Heart left ventricle (tissue), 16 donors: Measurements from ENCODE around the gene ITPR2. TPM values are rescaled to one million over a fixed set of nuclear protein-coding genes. Genes with fewer than 3 reads are reported as not detected.

Experiments
- ATAC-seq, 4 donors: fragments of 200-7000 bp; cut with Tn5 transposase; one replicate each; pipeline ENCODE4 v1.9.1; 2020 to 2022; ENCODE audit warnings: moderate library complexity in 4 of 4, mild to moderate bottlenecking in 3 of 4, moderate number of reproducible peaks in 1 of 4
- DNase-seq, 5 donors: peaks; one replicate each; pipeline ENCODE4 v3.0.0-alpha.2; 2020
- H3K27ac ChIP-seq, 12 donors: fragments of 200-600 bp; sonication (generic) in 4 of 12; one replicate each; pipeline versions ENCODE4 v1.5.0 to v1.8.0; 2016 to 2022; ENCODE audit warnings: mild to moderate bottlenecking in 2 of 12
- H3K27me3 ChIP-seq, 9 donors: fragments of 200-600 bp; sonication (generic) in 2 of 9; one replicate each; pipeline versions ENCODE4 v1.5.1 to v1.8.0; 2016 to 2022; ENCODE audit warnings: mild to moderate bottlenecking in 3 of 9
- H3K36me3 ChIP-seq, 9 donors: fragments of 200-600 bp; sonication (generic) in 2 of 9; one replicate each; pipeline versions ENCODE4 v1.5.0 to v1.8.0; 2018 to 2022; ENCODE audit warnings: mild to moderate bottlenecking in 2 of 9
- H3K4me1 ChIP-seq, 12 donors: fragments of 200-600 bp; sonication (generic) in 4 of 12; one replicate each; pipeline versions ENCODE4 v1.5.0 to v1.8.0; 2016 to 2022; ENCODE audit warnings: mild to moderate bottlenecking in 3 of 12
- H3K4me3 ChIP-seq, 12 donors: fragments of 200-600 bp; sonication (generic) in 4 of 12; one replicate each; pipeline versions ENCODE4 v1.5.0 to v1.8.0; 2017 to 2022; ENCODE audit warnings: mild to moderate bottlenecking in 9 of 12, moderate library complexity in 4 of 12
- H3K9me3 ChIP-seq, 12 donors: fragments of 200-600 bp; sonication (generic) in 4 of 12; one replicate each; pipeline versions ENCODE4 v1.5.0 to v1.8.0; 2016 to 2022; ENCODE audit warnings: mild to moderate bottlenecking in 1 of 12
- CTCF ChIP-seq, 12 donors: fragments of 200-600 bp; sonication (generic) in 4 of 12; IDR thresholded peaks; one replicate each; pipeline versions ENCODE4 v1.5.0 to v1.8.0; 2018 to 2022; ENCODE audit warnings: antibody characterized with exemption in 12 of 12, mild to moderate bottlenecking in 5 of 12
- POLR2A ChIP-seq, 2 donors: fragments of 450-650 bp; IDR thresholded peaks; one replicate each; pipeline ENCODE4 v1.6.1; 2017; ENCODE audit warnings: antibody characterized with exemption in 2 of 2, mild to moderate bottlenecking in 2 of 2, moderate library complexity in 2 of 2
- WGBS, 4 donors: extraction: QIAGEN DNeasy Blood & Tissue Kit in 2 of 4; methylation state at CpG; one replicate each; pipeline versions ENCODE4 v1.1.5 to v1.1.7; 2013 to 2018; 5-methylcytosine and 5-hydroxymethylcytosine counted together
- intact Hi-C, 10 donors: fragments of 100-400 bp; cut with DNase I; formaldehyde crosslinking; loops; one replicate each; pipeline versions ENCODE4 v1.11.1 to v1.14.2; 2022
- polyA plus RNA-seq, 2 donors: library from polyadenylated mRNA; stranded (reverse); fragments of 200-250 nt; gene quantifications; one replicate each; pipeline ENCODE4 v1.2.3, GENCODE V29; 2013
- total RNA-seq, 9 donors: library from RNA; depleted of rRNA in 2 of 9; stranded (reverse); fragments of >200 nt in 2 of 9; fragmentation: NEBNext Ultra II Directional in 3 of 9; extraction: Animal tissue kit (Norgen Biotek cat#: 25700) in 3 of 9; gene quantifications; one replicate each; pipeline versions ENCODE4 v1.1.0 to v1.2.4, GENCODE V29; 2016 to 2023
- donor health status: ischemic (EF 13 %, LVEDD 7.1; RV severe dilation, severe dysfunction).
- donor health status: healthy with polysubstance abuse.
- donor health status: DM: no; HTN: yes; CAD: no.
- donor health status: DM: no; HTN: no; CAD: no.
- donor health status: ischemic (EF 25% LVEDD 6.9; RV normal size, moderate dysfunction).
- donor health status: ischemic (EF 25% LVEDD 5.7; RV mildly dilated, moderate dysfunction).
- donor health status: healthy.
- donor health status: DM: yes; HTN: yes; CAD: no.
- donor health status: ischemic (EF 35%, LVEDD 5.7; RV mildly dilated, moderate dysfunction).
- donor health status: nonischemic (EF 11% LVEDD 7.7; RV severe dilation, severe dysfunction).
- donor health status: DM: yes; HTN: yes; CAD: no.
- donor health status: PGD.
- donor health status: ischemic (EF 29% LVEDD 5.4; RV normal size, mild dysfunction).
- donor health status: nonischemic (EF 23%, LVEDD 6.1; RV moderate dilation, normal function).

ITPR2 gene
- total and polyA plus RNA-seq, 11 donors: 3.4 to 45.6 (median 11.8) TPM

- H3K27ac ChIP-seq: no peak overlapping the region
- peaks cover 0 to 13% (median 0%) of the 10 kb centered on the region in 9 donors for H3K36me3 ChIP-seq
- TF ChIP-seq CTCF (IDR thresholded peaks at IDR 0.05): no peak
- no peak for TF ChIP-seq POLR2A (IDR thresholded peaks at IDR 0.05)
- peaks cover 0 to under 1% (median 0%) of the 10 kb centered on the region in 12 donors for H3K9me3 ChIP-seq
- no peak for DNase-seq
- no peak for ATAC-seq
- no peaks in the 10 kb centered on the region for H3K27me3 ChIP-seq
- 82 to 87% (median 85%) methylated on average over 3 of the region's 3 CpGs for WGBS, 4 donors
- H3K4me1 ChIP-seq: peaks cover 0 to 14% (median 3%) of the 10 kb centered on the region in 12 donors
- intact Hi-C loops: loop anchor here in 1 of 10 donors (10.0 kb wide), 1 partner anchor 298 kb away; the partner anchor contains the start of gene BHLHE41
- H3K4me3 ChIP-seq: no peak overlapping the region
Observed at GRCh38 chr12:26422839-26423398, 410.1 kb downstream of the ITPR2 start.

DNA sequence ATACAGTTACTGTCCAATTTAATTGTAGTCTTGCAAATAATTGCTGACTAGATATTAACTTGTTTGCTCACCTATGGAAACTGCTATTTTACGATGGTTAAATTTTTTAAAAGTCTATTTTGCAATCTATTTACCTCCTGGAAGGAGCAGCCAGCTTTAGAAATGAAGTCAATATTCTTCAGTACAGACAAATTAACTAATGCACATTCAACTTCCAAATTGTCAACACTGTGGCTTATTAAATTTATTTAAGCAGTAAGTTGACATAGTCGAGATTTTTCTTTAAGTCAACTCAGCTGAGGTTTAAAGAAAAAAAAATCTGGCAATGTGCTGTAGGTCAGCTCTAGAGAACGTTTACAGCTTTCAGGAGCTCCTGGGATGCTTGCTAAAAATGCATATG lies 416.4 kb downstream of the ITPR2 start:
- ATAC-seq: no peak
- no peaks in the 10 kb centered on the region for H3K27me3 ChIP-seq
- DNase-seq: no peak
- H3K9me3 ChIP-seq: peaks cover 0 to 4% (median 0%) of the 10 kb centered on the region in 12 donors
- peaks cover 0 to 32% (median 6%) of the 10 kb centered on the region in 9 donors for H3K36me3 ChIP-seq
- WGBS, 4 donors: 82 to 86% (median 84%) methylated on average over 3 of the region's 3 CpGs
- intact Hi-C loops: no loop called here
- no peaks in the 10 kb centered on the region for H3K4me1 ChIP-seq
- no peak for TF ChIP-seq POLR2A (IDR thresholded peaks at IDR 0.05)
- TF ChIP-seq CTCF (IDR thresholded peaks at IDR 0.05): no peak
- H3K4me3 ChIP-seq: no peak overlapping the region
- H3K27ac ChIP-seq: no peak overlapping the region

DNA sequence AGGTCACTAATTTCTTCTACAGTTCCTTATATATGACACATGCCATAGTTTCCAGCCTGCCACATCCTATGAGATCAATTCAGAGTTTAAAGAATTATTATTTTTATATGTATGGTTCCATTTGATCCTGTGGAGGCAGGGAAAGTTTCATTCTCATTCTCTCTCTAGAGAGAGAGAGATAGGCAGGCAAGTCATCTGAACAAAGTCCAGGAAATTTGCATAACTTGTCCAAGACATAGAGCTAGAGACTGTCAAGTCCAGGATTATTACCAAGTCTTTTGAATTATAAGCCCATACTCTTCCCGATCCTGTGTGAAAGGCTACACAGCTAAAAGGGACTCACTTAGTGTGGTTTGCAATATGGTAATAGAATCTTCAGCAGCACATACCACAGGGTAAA lies 422.3 kb downstream of the ITPR2 start:
- H3K9me3 ChIP-seq: no peaks in the 10 kb centered on the region
- no peak for ATAC-seq
- no peak overlapping the region for H3K4me3 ChIP-seq
- TF ChIP-seq POLR2A (IDR thresholded peaks at IDR 0.05) (no peak), CTCF (IDR thresholded peaks at IDR 0.05) (no peak)
- H3K36me3 ChIP-seq: peaks cover 0 to 45% (median 28%) of the 10 kb centered on the region in 9 donors
- no peaks in the 10 kb centered on the region for H3K27me3 ChIP-seq
- no peaks in the 10 kb centered on the region for H3K4me1 ChIP-seq
- 88 to 96% (median 93%) methylated on average over 1 of the region's 1 CpG for WGBS, 4 donors
- no peak overlapping the region for H3K27ac ChIP-seq
- intact Hi-C loops: no loop called here
- no peak for DNase-seq

- no peaks in the 10 kb centered on the region for H3K9me3 ChIP-seq
- peaks cover 0 to 58% (median 29%) of the 10 kb centered on the region in 9 donors for H3K36me3 ChIP-seq
- no peaks in the 10 kb centered on the region for H3K4me1 ChIP-seq
- no peak overlapping the region for H3K4me3 ChIP-seq
- no peak for TF ChIP-seq POLR2A (IDR thresholded peaks at IDR 0.05)
- no peak for TF ChIP-seq CTCF (IDR thresholded peaks at IDR 0.05)
- 86 to 95% (median 91%) methylated on average over 2 of the region's 2 CpGs for WGBS, 4 donors
- DNase-seq (no peak), ATAC-seq (no peak)
- H3K27me3 ChIP-seq: no peaks in the 10 kb centered on the region
- H3K27ac ChIP-seq: no peak overlapping the region
- intact Hi-C loops: loop anchor here in 1 of 10 donors (10.0 kb wide), 1 partner anchor 282 kb away; the partner anchor contains the start of gene BHLHE41
Observed at GRCh38 chr12:26406813-26407212, 426.2 kb downstream of the ITPR2 start.
